Stimulated activated CD4-positive, alpha-beta T cell treated with anti-CD3 and anti-CD28 coated beads, Interleukin-12 subunit alpha, Interleukin-12 subunit beta, amount 100 ng/mL, for 48 hours (primary cell): ENCODE data around the gene DHRS7.
"Not testable (repeated sequence)": the region's sequence is repeated elsewhere in the genome, so short reads cannot be mapped to it uniquely, and the experiment has no call there.

Experiments used
- DNase-seq, 3 donors: peaks; one replicate each; pipeline ENCODE4 v3.0.0-alpha.2; 2020; ENCODE audit warnings: low read depth in 2 of 3, low spot score in 1 of 3

The DHRS7 gene

DNA sequence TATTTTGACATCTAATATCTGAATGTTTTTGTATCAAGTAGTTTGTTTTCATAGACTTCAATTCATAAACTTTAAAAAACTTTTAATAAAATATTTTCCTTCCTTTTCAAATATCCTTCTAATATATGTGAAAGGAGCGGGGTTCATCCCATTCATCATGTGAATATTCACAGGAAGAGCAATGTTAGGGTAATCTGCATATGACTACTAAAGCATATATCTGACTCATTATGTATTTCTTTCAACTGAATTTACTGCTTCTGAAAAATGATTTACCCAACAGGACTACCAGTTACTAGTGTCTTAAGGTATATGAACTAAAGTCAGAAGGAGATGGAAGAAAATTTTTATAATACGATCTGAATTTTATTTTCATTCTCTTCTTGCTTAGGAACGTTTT lies 30.5 kb downstream of the DHRS7 start:
- DNase-seq = no peak

DNA sequence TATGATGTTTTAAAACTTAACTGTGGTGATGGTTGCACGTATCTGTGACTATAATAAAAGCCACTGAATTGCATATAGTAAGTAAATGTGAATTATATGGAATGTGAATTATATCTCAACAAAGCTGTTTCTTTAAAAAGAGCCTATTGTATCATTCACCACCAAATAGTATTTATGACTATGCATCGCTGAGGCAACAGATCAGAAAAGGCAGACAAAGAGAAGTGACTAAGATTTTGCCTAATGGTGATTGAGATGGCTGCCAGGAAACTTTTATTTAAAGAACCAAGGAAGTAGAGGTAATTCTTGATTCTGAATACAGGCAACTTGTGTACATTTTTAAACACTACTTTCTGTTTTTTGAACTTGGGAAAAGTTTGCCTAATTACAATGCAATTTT lies 31.7 kb downstream of the DHRS7 start:
- no peak for DNase-seq

DNA sequence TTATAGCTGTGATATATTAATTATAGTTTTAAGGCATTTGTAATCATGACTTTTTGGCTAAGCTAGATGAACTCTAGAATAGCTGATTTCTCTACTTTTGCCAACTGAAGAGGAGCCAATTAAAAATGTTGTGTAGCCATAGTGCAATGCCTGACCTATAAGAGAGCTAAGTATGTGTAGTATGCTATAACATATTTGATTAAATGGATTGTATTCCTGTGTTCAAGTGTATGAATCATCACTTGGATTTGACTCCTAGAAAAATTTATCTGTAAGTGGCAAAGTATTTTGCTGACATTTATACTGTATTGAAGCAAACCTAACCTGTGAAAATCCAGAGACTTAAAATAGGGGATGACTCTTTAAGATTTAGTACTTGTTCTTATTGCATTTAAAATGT lies 39.3 kb downstream of the DHRS7 start:
- DNase-seq = no peak

DNA sequence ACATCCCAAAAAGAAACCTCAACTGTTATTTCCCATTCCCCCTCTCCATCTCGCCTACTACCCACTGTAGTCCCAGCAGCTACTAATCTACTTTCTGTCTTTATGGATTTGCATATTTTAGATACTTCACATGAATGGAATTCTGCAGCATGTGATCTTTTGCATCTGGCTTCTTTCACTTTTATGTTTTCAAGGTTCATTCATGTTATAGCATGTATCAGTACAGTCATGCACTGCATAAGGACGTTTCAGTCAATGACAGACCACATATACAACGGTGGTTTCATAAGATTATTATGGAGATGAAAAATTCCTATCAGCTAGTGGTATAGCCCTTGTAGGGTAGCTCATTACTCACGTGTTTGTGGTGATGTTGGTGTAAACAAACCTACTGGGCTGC lies 49.0 kb downstream of the DHRS7 start:
- no peak for DNase-seq

DNA sequence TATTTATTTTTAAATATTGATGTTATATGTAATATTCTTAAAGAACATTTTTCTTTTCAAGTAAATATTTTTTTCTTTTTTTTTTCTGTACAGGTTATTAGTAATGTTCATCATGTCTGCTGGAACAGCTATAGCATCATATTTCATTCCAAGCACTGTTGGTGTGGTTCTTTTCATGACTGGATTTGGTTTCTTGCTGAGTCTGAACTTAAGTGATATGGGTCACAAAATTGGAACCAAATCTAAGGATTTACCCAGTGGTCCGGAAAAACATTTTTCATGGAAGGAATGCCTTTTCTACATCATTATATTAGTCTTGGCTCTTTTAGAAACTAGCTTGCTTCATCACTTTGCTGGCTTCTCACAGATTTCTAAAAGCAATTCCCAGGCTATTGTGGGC lies 50.3 kb downstream of the DHRS7 start:
- DNase-seq = no peak

DNA sequence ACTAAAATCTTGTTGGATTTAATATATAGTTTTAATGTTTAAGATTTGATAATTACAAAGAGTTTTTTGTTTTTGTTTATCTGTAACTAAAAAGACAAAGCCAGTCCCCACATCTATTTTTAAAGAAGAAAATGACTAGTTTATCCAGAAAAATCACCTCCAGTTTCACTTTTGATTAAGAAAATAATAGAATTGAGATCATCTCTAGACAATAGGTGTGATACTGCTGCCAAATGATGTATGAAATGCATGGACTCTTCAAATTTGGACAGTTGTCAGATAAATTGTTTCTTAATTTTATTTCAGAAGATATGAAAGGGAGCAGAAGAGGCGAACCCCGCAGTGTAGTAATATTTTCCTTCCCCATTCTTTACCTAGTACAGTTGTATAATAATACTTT lies 53.5 kb downstream of the DHRS7 start:
- DNase-seq = no peak

DNA sequence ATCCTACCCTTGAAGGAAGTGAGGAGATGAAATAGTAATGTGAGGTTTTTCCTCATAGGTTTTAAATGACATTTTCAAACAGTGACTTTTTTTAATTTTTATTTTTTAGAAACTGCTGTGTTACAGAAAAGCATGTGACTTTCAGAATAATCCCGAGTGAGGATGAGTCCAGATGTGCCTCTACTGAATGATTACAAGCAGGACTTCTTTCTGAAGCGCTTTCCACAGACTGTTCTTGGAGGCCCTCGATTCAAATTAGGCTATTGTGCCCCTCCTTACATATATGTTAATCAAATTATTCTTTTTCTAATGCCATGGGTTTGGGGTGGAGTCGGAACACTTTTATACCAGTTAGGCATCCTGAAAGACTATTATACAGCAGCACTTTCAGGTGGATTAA lies 57.7 kb downstream of the DHRS7 start:
- no peak for DNase-seq

DNA sequence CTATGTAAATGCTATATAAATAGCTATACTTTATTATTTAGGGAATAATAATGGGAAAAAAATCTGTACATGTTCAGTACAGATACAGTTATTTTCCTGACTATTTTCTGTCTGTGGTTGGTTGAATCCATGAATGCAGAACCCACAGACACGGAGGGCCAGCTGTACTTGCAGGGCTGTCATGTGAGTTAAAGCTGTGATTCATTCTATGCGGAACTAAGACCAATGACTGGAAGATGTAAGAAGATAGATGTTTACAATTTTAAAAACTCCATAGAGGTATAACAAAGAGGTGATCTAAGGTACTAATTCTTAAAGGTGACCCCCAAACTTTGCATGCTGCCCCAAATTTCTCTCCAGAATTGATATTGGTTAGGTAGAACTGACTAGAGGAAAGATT lies 58.9 kb downstream of the DHRS7 start:
- no peak for DNase-seq

DNA sequence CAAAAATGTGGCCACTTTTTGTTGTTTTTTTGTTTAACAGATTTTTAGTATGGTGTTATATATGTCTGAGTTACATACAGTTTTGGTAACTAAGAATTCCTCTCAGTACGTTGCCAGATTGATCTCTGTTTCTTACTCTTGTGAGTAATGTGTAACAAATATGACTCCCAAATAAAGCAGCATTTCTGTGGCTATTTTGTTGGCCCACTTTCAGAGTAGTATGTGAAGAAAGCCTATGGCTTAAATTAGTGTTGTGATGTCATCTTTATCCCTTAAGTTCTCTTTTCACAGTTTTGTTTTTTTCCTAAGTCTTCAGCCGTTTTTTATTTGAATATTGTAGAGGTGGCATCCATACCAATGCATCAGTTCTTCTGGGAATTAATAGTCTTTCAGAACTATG lies 62.8 kb downstream of the DHRS7 start:
- no peak for DNase-seq

DNA sequence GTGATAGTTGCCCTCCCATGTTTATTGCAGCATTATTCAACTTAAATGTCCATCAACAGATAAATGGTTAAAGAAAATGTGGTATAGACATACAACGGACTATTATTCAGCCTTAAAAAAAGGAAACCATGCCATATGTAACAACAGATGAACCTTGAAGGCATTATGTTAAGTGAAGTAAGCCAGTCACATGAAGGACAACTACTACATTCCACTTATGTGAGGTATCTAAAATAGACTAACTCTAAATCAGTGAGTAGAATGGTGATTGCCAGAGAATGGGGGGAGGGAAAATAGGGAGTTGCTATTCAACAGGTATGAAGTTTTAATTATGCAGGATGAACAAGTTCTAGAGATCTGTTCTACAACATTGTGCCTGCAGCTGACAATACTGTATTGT lies 63.4 kb downstream of the DHRS7 start:
- no peak for DNase-seq

DNA sequence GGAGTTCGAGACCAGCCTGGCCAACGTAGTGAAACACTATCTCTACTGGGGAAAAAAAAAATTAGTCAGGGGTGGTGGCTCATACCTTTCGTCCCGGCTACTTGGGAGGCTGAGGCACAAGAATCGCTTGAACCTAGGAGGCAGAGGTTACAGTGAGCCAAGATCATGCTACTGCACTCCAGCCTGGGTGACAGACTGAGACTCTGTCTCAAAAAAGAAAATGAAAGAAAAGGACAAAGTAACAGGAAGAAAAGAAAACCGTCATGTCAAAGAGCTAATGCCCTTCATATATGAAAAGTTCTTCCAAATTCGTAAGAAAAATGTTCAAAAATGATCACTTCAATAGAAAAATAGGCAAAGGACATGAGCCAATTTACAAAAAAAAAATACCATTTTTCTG lies 65.3 kb downstream of the DHRS7 start:
- DNase-seq = not testable (repeated sequence)

DNA sequence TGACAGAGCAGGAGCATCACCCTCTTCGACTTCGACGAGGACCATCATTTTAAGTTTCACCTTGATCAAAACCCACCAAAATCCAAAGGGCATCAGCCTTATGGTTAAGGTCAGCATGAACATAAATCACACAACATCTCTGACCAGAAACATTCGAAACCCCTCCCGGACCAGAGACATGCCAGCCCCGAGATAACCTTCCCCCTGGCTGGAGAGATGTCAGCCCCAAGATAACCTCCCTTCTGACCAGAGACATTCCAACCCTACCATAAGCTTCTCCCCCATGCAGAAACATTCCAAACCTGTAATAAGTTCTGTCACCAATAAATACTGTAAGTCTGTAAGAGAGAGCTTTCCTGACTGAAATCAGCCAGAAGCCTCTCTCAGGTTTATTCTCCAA lies 67.2 kb downstream of the DHRS7 start:
- no peak for DNase-seq

DNA sequence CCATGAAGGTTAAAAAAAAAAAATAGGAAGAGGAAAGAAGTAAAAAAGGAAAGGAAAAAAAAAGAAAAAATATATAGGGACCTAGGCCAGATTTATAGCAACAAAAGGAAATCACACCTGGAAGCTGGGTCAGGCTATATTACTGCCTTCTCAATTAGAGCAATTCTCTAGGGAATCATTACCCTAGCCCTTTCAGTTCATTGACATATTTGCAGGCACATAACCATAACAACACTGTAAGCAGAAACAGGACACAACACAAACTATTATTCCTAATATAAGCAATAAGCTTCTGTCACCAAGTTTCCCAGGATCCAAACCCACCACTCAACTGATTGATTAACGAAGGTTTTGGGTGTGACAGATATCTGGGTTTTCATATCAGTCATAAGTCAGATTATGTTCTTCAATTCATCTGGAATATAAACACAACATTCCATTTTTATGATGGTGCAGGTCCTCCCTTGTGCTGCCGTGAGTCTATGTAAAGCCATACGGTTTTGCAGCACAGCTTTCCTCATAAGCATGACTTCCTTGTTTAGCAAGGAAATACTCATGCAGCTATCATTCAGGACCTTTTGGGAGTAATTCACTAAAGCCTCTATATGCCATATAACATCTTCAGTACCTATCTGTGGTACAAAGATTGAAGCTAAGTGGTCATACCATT lies 69.3 kb downstream of the DHRS7 start:
- no peak for DNase-seq

DNA sequence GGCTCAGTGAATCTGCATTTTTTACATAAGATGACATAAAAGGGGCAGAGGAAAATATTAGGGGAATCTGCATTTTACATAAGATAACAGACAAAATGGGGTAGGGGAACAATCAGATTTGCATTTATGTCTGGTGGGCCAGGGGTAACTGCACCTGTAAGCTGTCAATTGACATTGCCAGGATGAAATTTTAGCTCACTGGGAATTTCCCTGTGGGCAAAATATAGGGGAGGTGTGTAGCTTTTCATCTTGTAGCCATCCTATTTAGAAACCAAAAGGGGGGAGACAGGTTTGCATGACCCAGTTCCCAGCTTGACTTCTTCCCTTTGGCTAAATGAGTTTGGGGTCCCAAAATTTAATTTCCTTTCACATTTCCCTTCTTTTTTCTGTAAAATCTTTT lies 70.0 kb downstream of the DHRS7 start:
- DNase-seq = no peak

DNA sequence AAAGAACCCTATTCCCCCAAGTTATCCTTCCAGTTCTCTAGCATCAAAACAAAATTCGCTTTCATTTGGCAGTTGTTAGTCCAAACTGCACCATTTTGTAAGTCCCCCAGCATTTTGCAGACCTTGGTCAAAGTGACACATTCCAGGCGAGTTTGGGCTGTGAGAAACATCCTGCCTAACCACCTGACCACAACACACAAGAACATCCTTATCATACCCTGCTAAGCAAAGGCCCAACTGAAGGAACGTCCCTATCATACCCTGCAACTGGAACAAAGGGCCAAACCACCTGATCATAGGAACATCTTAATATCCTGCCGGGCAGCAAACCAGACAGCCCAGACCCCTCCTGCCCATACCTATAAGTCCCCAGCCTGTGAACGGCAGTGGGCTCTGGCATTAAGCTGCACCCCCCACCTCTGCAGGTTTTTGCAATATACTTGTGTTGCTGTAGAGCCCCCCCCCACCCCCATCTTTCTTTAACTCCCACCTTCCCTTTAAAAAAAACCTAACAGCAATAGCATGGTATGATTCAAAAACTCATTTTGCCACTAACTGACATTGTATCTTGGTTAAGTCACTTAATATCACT lies 70.8 kb downstream of the DHRS7 start:
- peak in 1 of 3 donors; percentile 4 for DNase-seq
